ENCODE results near the gene STAP2. TPM values are rescaled to one million over a fixed set of nuclear protein-coding genes. Genes with fewer than 3 reads are reported as not detected.

STAP2 gene
- total and polyA plus RNA-seq, 10 of the 15 experiments (the other 5 are each of a cell fraction or from before 2014, with no cell fraction given) = 0.84 to 22.4 (median 15.2) TPM

DNA sequence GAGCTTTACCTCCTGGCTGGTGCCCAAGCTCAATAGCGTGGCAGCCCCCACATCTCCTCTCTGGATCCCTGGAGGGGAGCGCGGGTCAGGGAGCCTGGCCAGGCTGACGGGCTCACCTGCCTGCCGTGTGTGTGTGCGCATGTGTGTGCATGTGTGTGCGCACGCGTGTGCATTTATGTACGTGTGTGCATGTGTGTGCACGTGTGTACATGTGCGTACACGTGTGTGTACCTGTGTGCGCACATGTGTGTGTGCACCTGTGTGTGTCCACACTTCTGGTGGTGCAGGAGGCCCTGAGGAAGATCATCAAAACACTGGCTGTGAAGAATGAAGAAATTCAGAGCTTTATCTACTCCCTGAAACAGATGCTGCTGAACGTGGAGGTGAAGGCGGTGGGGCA is 33.0 kb downstream of the STAP2 start:
- RAD21 ChIA-PET (ENCODE audit: unreplicated experiment) = no interaction called here
- no peak for FAIRE-seq

More for the DNA sequence above, 33.0 kb downstream of the STAP2 start:
- ChIA-PET POLR2A (no interaction called here), CTCF (no interaction called here), SMC1A (ENCODE audit: uncharacterized antibody, unreplicated experiment) (no interaction called here)
- Histone ChIP-seq H3K9ac (ENCODE audit: control insufficient read depth, insufficient read depth, low read length) (no peak overlapping the region), H3K9me3 (replicated peaks; ENCODE audit: control insufficient read depth, insufficient read depth, low read length) (no peaks in the 10 kb centered on the region), H3K36me3 (ENCODE audit: control insufficient read depth in 2 of 2, insufficient read depth in 2 of 2, low read length in 1 of 2) (no peaks in the 10 kb centered on the region), H3K4me2 (ENCODE audit: control insufficient read depth, insufficient read depth) (no peak overlapping the region), H3K27ac (ENCODE audit: control insufficient read depth, insufficient read depth) (no peak overlapping the region), H3K4me1 (ENCODE audit: control insufficient read depth, insufficient read depth, low read length) (no peaks in the 10 kb centered on the region), H2AFZ (ENCODE audit: control insufficient read depth, low read depth, low read length) (no peak overlapping the region), H3K4me3 (no peak overlapping the region), H3K79me2 (ENCODE audit: control insufficient read depth, insufficient read depth, low read length) (no peaks in the 10 kb centered on the region), H3K27me3 (replicated peaks in 1 of 2; ENCODE audit: control insufficient read depth in 2 of 2, insufficient read depth in 2 of 2, low read length in 1 of 2) (no peaks in the 10 kb centered on the region), H4K20me1 (ENCODE audit: control insufficient read depth, insufficient read depth) (no peaks in the 10 kb centered on the region)
- TF ChIP-seq ZSCAN29 (IDR thresholded peaks at IDR 0.05) (no peak), HCFC1 (IDR thresholded peaks at IDR 0.05; ENCODE audit: low read length) (no peak), MYC (IDR thresholded peaks at IDR 0.05; ENCODE audit: insufficient read depth, insufficient read length, insufficient replicate concordance, low read length, severe bottlenecking) (no peak), PML (IDR thresholded peaks at IDR 0.05; ENCODE audit: low read length) (no peak), RAD51 (IDR thresholded peaks at IDR 0.05) (no peak), SPI1 (IDR thresholded peaks at IDR 0.05; ENCODE audit: borderline replicate concordance, insufficient read depth, low read depth, low read length) (no peak), HDAC2 (IDR thresholded peaks at IDR 0.05) (no peak), SMC3 (IDR thresholded peaks at IDR 0.05; ENCODE audit: borderline replicate concordance, low read length) (no peak), ZBED1 (IDR thresholded peaks at IDR 0.05; ENCODE audit: borderline replicate concordance) (no peak), EGR1 (IDR thresholded peaks at IDR 0.05; ENCODE audit: borderline replicate concordance in 1 of 2, low read depth in 2 of 2, low read length in 2 of 2) (no peak), BMI1 (IDR thresholded peaks at IDR 0.05; ENCODE audit: borderline replicate concordance) (no peak), BACH1 (IDR thresholded peaks at IDR 0.05; ENCODE audit: borderline replicate concordance) (no peak), YBX1 (IDR thresholded peaks at IDR 0.05) (no peak), CREM (IDR thresholded peaks at IDR 0.05; ENCODE audit: low read depth) (no peak)
- TF ChIP-seq, protein P1, sequence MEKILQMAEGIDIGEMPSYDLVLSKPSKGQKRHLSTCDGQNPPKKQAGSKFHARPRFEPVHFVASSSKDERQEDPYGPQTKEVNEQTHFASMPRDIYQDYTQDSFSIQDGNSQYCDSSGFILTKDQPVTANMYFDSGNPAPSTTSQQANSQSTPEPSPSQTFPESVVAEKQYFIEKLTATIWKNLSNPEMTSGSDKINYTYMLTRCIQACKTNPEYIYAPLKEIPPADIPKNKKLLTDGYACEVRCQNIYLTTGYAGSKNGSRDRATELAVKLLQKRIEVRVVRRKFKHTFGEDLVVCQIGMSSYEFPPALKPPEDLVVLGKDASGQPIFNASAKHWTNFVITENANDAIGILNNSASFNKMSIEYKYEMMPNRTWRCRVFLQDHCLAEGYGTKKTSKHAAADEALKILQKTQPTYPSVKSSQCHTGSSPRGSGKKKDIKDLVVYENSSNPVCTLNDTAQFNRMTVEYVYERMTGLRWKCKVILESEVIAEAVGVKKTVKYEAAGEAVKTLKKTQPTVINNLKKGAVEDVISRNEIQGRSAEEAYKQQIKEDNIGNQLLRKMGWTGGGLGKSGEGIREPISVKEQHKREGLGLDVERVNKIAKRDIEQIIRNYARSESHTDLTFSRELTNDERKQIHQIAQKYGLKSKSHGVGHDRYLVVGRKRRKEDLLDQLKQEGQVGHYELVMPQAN (conservative IDR thresholded peaks at IDR 0.05) = no peak
- DNase-seq (ENCODE audit: low read depth, low spot score) (no peak), ATAC-seq (no peak)
- WGBS (ENCODE audit: insufficient coverage, insufficient replicate concordance, low lambda C conversion rate, missing lambda C conversion rate) = 77% methylated on average over 15 of the region's 16 CpGs
- in situ Hi-C loops (cut with MboI) = no loop called here
- BruUV-seq (replicated peaks) = no TSS peak
- intact Hi-C loops (cut with micrococcal nuclease; ENCODE audit: unreplicated experiment) = no loop called here

Data from GM12878 (cell line).